Right atrium auricular region (tissue), 2 donors: ENCODE results near the gene PRKCZ. TPM values are rescaled to one million over a fixed set of nuclear protein-coding genes. Genes with fewer than 3 reads are reported as not detected.

Experiments used
- DNase-seq: peaks from one replicate; pipeline ENCODE4 v3.0.0-alpha.2; 2019; ENCODE audit warnings: low spot score
- H3K27ac ChIP-seq, 2 donors: fragments of 200-600 bp; sonication (generic); 1 replicate in 1 of 2; 2 replicates in 1 of 2; pipeline ENCODE4 v1.5.1; 2016 to 2019
- H3K27me3 ChIP-seq, 2 donors: fragments of 200-600 bp; sonication (generic); one replicate each; pipeline versions ENCODE4 v1.5.1 to v1.6.0; 2017 to 2019
- H3K36me3 ChIP-seq: fragments of 200-600 bp; sonication (generic); one replicate; pipeline ENCODE4 v1.5.1; 2016
- H3K4me1 ChIP-seq, 2 donors: fragments of 200-600 bp; sonication (generic); one replicate each; pipeline versions ENCODE4 v1.5.1 to v1.6.0; 2017 to 2019
- H3K4me3 ChIP-seq, 2 donors: fragments of 200-600 bp; sonication (generic); 1 replicate in 1 of 2; 2 replicates in 1 of 2; pipeline ENCODE4 v1.5.1; 2017 to 2019; ENCODE audit warnings: mild to moderate bottlenecking in 1 of 2, moderate library complexity in 1 of 2
- H3K9me3 ChIP-seq, 2 donors: fragments of 200-600 bp; sonication (generic); one replicate each; pipeline ENCODE4 v1.5.1; 2019
- total RNA-seq, 2 donors: library from RNA; depleted of rRNA; stranded (reverse); fragments of >200 nt; gene quantifications; one replicate each; pipeline ENCODE4 v1.1.0, GENCODE V29; 2016
- TF ChIP-seq, protein P1 (sequence below), 2 donors: fragments of 200-600 bp; sonication (generic); IDR thresholded peaks; one replicate each; pipeline ENCODE4 v1.5.1; 2019; ENCODE audit warnings: antibody characterized with exemption in 2 of 2

PRKCZ gene
- total RNA-seq, 2 donors from 2014 or later, result 15.3 to 16.4 TPM

DNA sequence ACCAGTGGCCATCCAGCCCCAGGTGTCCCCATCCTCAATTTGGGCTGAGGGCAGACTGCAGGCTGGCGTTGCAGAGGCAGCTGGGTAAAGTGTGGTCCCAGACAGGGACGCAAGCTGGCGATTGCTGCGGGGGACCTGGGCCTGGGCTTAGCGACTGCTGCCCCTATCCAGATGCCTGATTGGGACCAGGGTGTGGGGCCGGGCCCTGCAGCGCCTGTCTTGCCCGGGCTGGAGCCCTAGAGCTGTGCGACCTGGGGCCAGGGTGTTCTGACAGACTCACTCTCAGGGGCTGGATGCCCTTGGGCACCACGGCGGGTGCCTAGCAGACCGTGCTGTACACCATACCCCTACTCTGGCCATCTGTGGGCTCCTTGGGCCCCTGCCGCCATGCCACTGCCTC, 160.6 kb downstream of the PRKCZ start:
- H3K4me1 ChIP-seq, result peaks cover 0 to 78% of the 10 kb centered on the region in 2 donors
- H3K27ac ChIP-seq, result peak overlapping the region; percentile 88 to 95
- no peaks in the 10 kb centered on the region for H3K36me3 ChIP-seq
- DNase-seq, result no peak
- no peaks in the 10 kb centered on the region for H3K27me3 ChIP-seq
- TF ChIP-seq, protein P1, sequence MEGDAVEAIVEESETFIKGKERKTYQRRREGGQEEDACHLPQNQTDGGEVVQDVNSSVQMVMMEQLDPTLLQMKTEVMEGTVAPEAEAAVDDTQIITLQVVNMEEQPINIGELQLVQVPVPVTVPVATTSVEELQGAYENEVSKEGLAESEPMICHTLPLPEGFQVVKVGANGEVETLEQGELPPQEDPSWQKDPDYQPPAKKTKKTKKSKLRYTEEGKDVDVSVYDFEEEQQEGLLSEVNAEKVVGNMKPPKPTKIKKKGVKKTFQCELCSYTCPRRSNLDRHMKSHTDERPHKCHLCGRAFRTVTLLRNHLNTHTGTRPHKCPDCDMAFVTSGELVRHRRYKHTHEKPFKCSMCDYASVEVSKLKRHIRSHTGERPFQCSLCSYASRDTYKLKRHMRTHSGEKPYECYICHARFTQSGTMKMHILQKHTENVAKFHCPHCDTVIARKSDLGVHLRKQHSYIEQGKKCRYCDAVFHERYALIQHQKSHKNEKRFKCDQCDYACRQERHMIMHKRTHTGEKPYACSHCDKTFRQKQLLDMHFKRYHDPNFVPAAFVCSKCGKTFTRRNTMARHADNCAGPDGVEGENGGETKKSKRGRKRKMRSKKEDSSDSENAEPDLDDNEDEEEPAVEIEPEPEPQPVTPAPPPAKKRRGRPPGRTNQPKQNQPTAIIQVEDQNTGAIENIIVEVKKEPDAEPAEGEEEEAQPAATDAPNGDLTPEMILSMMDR (IDR thresholded peaks at IDR 0.05), result no peak
- no peaks in the 10 kb centered on the region for H3K9me3 ChIP-seq
- no peak overlapping the region for H3K4me3 ChIP-seq

DNA sequence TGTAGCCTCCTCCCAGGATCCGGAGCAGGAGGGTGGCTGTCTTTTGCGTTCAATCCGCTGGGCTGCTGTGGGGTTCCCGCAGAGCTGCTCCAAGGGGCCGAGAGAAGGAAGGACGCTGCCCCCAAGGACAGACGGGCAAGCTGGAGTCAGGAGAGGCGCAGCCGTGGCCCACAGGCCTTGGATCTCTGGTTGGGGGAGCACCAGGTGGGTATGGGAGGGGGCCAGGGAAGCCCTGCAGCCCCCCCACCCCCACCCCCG, 162.0 kb downstream of the PRKCZ start:
- peak overlapping the region; percentile 97 to 98 for H3K27ac ChIP-seq
- peak overlapping the region in 1 of 2 donors; percentile 40 for H3K4me3 ChIP-seq
- TF ChIP-seq, protein P1 (IDR thresholded peaks at IDR 0.05), result no peak
- no peaks in the 10 kb centered on the region for H3K27me3 ChIP-seq
- no peak for DNase-seq
- H3K9me3 ChIP-seq, result no peaks in the 10 kb centered on the region
- H3K4me1 ChIP-seq, result peaks cover 0 to 64% of the 10 kb centered on the region in 2 donors
- H3K36me3 ChIP-seq, result no peaks in the 10 kb centered on the region

DNA sequence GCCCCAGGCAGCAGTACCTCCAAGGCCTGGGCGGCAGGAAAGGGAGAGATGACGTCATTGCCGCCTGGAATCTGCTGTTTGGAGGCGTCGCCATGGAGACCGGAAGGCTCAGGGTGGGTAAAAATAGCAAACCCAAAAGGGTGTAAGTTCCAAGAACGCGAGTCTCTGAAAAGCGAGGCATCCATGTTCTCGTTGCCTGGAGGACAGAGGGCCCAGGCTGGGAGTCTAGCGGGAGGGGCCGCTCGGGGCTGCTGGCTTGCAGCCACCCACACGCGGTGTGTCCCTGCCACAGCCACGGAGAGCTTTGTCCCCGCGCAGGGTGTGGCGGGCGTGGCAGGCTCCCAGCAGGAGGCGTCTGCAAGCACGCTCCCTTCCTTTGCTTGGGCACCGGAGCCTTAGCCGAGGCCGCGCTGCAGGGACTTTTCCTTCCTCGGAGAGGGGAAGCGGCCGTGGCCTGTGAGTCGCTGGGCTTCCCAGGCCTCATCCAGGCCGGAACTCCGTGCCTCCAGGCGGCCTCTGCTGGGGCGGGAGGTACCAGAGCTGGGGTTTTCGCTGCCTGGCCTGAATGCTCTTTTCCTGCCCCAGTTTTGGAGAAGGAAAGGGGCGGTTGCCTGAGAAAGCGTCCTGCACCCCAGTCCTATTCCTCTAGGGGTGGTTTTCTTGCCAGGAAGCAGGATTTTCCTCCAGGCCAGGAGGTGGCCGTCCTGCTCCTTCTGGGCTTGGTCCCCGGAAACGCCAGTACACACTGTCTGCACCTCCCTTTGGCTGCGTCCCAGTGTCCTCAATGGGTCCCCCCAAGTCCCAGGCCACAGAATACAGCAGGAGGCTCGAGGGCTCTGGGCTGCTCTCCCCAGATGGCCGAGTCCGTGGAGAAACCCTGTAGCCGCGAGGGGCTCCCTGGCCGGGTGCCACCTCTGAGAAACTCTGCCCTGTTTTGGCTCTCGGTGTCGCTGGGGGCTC, 162.6 kb downstream of the PRKCZ start:
- Histone ChIP-seq H3K27ac (peak overlapping the region; percentile 97 to 98), H3K4me1 (peaks cover 0 to 58% of the 10 kb centered on the region in 2 donors), H3K36me3 (no peaks in the 10 kb centered on the region), H3K9me3 (no peaks in the 10 kb centered on the region), H3K4me3 (peak overlapping the region; percentile 16 to 40), H3K27me3 (no peaks in the 10 kb centered on the region)
- TF ChIP-seq, protein P1 (IDR thresholded peaks at IDR 0.05), result peak; percentile 12 to 45
- peak; percentile 97 for DNase-seq

DNA sequence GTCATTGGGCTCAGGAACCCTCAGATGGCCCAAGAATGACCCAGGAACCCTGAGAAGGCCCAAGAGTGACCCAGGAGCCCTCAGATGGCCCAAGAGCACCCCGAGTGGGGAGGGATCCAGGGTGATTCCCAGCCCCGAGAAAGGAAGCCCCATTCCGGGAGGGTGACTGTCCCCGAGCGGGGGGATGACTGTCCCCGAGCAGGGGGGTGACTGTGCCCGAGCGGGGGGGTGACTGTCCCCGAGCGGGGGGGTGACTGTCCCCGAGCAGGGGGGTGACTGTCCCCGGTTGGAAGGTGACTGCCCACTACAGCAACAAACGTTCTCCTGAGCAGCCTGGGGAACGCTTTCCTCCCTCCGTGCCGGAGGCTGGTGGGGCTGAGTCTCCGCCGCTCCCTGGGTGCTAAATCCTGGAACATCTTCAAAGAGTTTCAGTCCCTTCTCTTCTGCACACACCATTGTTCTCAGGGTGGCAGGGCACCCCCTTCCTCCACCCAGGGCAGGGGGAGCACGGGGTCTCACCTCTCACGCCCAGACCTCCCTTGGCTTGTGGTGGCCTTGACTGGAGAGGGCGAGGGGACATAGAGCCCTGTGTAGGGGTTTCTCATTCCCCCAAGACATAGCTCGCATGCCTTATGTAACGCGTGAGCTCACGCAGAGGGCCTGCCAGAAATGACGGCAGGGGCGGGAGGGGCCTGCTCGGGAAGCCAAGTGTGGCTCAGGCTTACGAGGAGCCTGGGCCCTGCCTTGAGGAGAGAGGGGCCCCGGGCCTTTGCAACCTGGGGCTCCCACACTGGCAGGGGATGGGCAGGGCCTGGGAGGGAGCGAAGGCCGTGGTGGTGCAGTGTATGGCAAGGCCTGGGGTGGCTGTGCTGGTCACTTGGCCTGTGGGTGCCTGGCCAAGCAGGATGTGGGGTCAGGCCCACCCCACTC, 163.6 kb downstream of the PRKCZ start:
- H3K27ac ChIP-seq, result peak overlapping the region; percentile 97 to 98
- TF ChIP-seq, protein P1 (IDR thresholded peaks at IDR 0.05), result no peak
- H3K36me3 ChIP-seq, result no peaks in the 10 kb centered on the region
- H3K9me3 ChIP-seq, result no peaks in the 10 kb centered on the region
- peak overlapping the region; percentile 1 to 40 for H3K4me3 ChIP-seq
- peak; percentile 91 for DNase-seq
- no peaks in the 10 kb centered on the region for H3K27me3 ChIP-seq
- H3K4me1 ChIP-seq, result peaks cover 0 to 48% of the 10 kb centered on the region in 2 donors

DNA sequence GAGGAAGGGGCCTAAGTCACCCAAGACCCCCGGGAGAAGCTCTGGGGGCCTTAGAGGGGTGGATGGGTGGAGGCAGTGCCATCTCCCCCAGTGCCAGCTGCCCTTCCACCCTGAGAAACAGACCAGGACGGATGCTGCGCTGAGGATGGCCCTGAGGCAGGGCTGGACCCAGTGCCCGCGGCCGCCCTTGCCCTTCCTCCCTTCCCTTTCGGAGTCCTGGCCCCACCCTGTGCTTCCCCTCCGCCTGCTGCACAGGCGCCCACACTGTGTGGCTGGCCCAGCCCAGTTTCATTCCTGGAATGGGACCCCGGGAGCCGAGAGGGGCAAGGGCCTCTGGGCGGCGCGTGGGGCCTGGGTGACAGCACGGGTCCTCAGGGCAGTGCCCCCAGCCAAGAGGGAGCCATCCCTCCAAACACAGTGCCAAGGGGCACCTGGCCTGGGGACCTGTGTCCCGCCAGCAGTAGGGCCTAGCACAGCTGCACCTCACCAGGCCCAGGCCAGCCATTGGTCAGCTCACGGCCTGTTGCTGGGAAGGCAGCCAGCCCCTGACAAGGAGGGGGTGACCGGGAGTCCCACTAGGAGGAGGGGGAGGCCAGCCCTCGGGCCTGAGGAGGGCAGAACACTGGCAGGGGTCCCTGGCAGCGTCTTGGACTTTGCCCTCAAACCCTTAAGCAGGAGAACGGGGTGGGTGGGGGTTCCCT, 164.5 kb downstream of the PRKCZ start:
- Histone ChIP-seq H3K4me1 (peaks cover 0 to 39% of the 10 kb centered on the region in 2 donors), H3K9me3 (no peaks in the 10 kb centered on the region), H3K27ac (peak overlapping the region; percentile 97 to 98), H3K27me3 (no peaks in the 10 kb centered on the region), H3K4me3 (no peak overlapping the region), H3K36me3 (no peaks in the 10 kb centered on the region)
- no peak for DNase-seq
- TF ChIP-seq, protein P1 (IDR thresholded peaks at IDR 0.05), result no peak
